ENCODE data around the gene SPATS2. TPM values are rescaled to one million over a fixed set of nuclear protein-coding genes. Genes with fewer than 3 reads are reported as not detected.

The SPATS2 gene
- polyA plus RNA-seq, 12 donors, result 19.8 to 61.7 (median 32.7) TPM; not detected in 1

Other genes with a start within 250 kb of the SPATS2 start
- gene TUBA1B, start 236.1 kb upstream of the SPATS2 start, polyA plus RNA-seq (ENCODE audit: insufficient read length in 12 of 12), result 1,000 to 10,000 TPM in 5 of 12 donors, 100 to 1,000 TPM in 7; 274 to 1,254 (median 956) TPM
- gene TUBA1A, start 178.4 kb upstream of the SPATS2 start, polyA plus RNA-seq (ENCODE audit: insufficient read length in 12 of 12), result 100 to 1,000 TPM in 11 of 12 donors, not detected in 1; 566 to 895 (median 723) TPM
- 100 to 1,000 TPM in 3 of 12 donors, 10 to 100 TPM in 8, not detected in 1; 41.3 to 160 (median 68.7) TPM for gene TUBA1C, start 102.4 kb upstream of the SPATS2 start, polyA plus RNA-seq (ENCODE audit: insufficient read length in 12 of 12)
- 10 to 100 TPM in 1 of 12 donors, 1 to 10 TPM in 6, under 1 TPM in 4, not detected in 1; 0.56 to 76.2 (median 1.3) TPM for gene PRPH, start 72.3 kb upstream of the SPATS2 start, polyA plus RNA-seq (ENCODE audit: insufficient read length in 12 of 12)
- gene TROAP, start 44.2 kb upstream of the SPATS2 start, polyA plus RNA-seq (ENCODE audit: insufficient read length in 12 of 12), result 10 to 100 TPM in 8 of 12 donors, 1 to 10 TPM in 3, not detected in 1; 7.0 to 29.2 (median 12.3) TPM
- under 1 TPM in 2 of 12 donors, not detected in 10; 0.08 to 0.10 TPM for gene C1QL4, start 30.3 kb upstream of the SPATS2 start, polyA plus RNA-seq (ENCODE audit: insufficient read length in 12 of 12)
- 1 to 10 TPM in 1 of 12 donors, under 1 TPM in 10, not detected in 1; 0.08 to 9.2 (median 0.15) TPM for gene DNAJC22, start 20.6 kb upstream of the SPATS2 start, polyA plus RNA-seq (ENCODE audit: insufficient read length in 12 of 12)
- gene KCNH3, start 171.6 kb downstream of the SPATS2 start, polyA plus RNA-seq (ENCODE audit: insufficient read length in 12 of 12), result 1 to 10 TPM in 6 of 12 donors, under 1 TPM in 4, not detected in 2; 0.75 to 2.5 (median 1.2) TPM
- 100 to 1,000 TPM in 1 of 12 donors, 10 to 100 TPM in 11; 44.4 to 714 (median 55.0) TPM for gene MCRS1, start 200.7 kb downstream of the SPATS2 start, polyA plus RNA-seq (ENCODE audit: insufficient read length in 12 of 12)
- 1 to 10 TPM in 6 of 12 donors, under 1 TPM in 4, not detected in 2; 0.50 to 3.8 (median 1.4) TPM for gene FAM186B, start 238.2 kb downstream of the SPATS2 start, polyA plus RNA-seq (ENCODE audit: insufficient read length in 12 of 12)